SH-SY5Y (cell line): ENCODE results near the gene SLC5A9.

Source experiments
- GATA2 ChIP-seq: IDR thresholded peaks from 2 replicates; pipeline ENCODE4 v1.6.1; 2011; ENCODE audit warnings: mild to moderate bottlenecking, low read depth, low read length
- GATA3 ChIP-seq: IDR thresholded peaks from 2 replicates; pipeline ENCODE4 v1.6.1; 2011; ENCODE audit warnings: low read depth, mild to moderate bottlenecking, low read length, moderate library complexity

SLC5A9 gene

GRCh38 chr1:48223366-48224240 is 1.1 kb downstream of the SLC5A9 start:
- no peak for TF ChIP-seq GATA3
- no peak for TF ChIP-seq GATA2

GRCh38 chr1:48224791-48225190 is 2.3 kb downstream of the SLC5A9 start:
- TF ChIP-seq GATA3 (no peak), GATA2 (no peak)

- TF ChIP-seq GATA2 (no peak), GATA3 (no peak)
These were observed 3.1 kb downstream of the SLC5A9 start for GRCh38 chr1:48225579-48225978.

- TF ChIP-seq GATA2, result no peak
- no peak for TF ChIP-seq GATA3
These were observed 4.9 kb downstream of the SLC5A9 start for GRCh38 chr1:48227165-48228013.

- no peak for TF ChIP-seq GATA3
- no peak for TF ChIP-seq GATA2
These were observed 5.6 kb downstream of the SLC5A9 start for GRCh38 chr1:48228156-48228555.

DNA sequence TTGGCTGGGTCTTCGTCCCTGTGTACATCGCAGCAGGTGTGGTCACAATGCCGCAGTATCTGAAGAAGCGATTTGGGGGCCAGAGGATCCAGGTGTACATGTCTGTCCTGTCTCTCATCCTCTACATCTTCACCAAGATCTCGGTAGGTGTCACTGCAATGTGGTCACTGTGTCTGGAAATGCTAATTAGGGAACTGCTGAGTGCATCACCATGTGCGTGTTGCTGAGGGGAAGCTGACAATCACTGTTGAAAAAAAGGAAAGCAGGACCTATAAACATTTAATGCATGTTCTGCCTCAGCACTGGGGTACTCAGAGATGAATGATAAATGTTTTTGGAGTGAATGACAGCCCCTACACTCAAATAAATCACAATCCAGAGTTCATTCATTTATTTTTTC is 6.8 kb downstream of the SLC5A9 start:
- TF ChIP-seq GATA2 (no peak), GATA3 (no peak)

DNA sequence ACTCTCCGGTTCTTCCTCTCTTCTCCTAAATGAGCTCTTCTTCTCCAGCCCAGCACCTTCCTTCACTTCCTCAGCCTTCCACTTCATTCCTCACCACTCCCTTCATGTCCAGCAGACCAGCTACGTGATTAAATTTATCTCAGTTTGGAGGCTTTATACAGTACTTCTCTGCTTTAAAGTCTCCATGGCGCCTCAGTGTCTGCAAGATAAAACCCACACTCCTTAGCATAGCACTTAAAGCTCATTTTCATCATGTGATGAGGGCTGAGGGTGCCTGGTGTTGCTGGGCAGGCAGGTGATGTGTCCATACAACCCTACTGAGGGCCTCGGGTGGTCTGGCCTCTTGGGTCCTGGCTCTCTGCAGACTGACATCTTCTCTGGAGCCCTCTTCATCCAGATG is 7.7 kb downstream of the SLC5A9 start:
- no peak for TF ChIP-seq GATA3
- TF ChIP-seq GATA2, result no peak

DNA sequence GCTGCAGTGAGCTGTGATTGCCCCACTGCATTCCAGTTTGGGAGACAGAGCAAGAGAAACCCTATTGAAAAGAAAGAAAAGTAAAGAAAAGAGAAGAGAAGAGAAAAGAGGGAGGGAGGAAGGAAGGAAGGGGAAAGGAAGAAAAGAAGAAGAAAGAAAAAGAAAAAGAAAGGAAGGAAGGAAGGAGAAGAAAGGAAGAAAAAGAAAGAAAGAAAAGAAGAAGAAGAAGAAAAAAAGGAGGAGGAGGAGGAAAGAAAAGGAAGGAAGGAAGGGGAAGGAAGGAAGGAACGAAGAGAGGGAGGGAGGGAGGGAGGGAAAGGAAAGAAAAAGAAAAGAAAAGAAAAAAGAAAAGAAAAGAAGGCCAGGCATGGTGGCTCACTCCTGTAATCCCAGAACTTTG is 10.2 kb downstream of the SLC5A9 start:
- TF ChIP-seq GATA3, result no peak
- no peak for TF ChIP-seq GATA2

DNA sequence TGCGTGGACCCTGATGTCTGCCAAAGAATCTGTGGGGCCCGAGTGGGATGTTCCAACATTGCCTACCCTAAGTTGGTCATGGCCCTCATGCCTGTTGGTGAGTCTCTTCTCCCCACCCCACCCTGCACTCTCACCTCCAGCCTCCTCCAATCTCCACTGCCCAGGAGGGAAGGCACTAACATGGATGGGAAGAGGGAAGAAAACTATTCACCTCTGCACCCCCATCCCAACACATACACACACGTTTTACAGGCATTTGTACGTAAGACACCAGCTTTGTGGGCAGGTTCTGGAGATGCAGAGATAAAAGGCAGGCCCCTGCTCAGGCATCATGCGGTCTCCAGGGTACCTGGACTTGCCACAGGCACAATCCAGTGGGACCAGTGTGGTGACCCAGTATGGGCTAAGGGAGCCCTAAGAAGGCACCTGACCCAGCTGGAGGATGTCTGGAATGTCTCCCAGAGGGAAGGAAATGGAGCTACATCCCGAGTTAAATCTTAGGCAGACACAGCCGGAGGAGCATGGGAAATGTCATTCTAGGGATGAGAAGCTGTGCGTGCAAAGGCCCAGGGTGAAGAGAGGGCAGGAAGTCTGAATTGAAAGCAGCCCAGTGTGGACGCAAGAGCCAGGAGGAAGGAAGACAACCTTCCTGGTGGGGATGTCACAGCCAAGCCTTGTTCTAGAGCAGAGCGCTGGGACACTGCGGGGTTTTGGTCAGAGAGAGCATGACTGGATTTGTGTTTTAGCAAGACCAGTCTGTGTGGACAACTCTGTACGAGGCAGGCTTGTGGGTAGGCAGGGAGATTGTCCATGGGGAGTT is 11.4 kb downstream of the SLC5A9 start:
- no peak for TF ChIP-seq GATA2
- no peak for TF ChIP-seq GATA3

DNA sequence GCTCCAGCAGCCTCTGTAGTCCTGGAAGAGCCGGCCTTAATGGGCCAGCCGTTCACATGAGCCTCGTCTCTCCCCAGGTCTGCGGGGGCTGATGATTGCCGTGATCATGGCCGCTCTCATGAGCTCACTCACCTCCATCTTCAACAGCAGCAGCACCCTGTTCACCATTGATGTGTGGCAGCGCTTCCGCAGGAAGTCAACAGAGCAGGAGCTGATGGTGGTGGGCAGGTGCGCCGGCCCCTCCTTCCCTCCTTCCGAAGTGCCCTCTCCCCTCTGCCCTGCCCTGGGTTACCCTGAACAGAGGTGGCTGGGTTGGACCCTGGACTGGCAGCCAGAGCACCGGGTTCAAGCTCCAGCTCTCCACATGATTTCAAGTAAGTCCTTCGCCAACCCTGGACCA is 13.1 kb downstream of the SLC5A9 start:
- TF ChIP-seq GATA2, result no peak
- TF ChIP-seq GATA3, result no peak

DNA sequence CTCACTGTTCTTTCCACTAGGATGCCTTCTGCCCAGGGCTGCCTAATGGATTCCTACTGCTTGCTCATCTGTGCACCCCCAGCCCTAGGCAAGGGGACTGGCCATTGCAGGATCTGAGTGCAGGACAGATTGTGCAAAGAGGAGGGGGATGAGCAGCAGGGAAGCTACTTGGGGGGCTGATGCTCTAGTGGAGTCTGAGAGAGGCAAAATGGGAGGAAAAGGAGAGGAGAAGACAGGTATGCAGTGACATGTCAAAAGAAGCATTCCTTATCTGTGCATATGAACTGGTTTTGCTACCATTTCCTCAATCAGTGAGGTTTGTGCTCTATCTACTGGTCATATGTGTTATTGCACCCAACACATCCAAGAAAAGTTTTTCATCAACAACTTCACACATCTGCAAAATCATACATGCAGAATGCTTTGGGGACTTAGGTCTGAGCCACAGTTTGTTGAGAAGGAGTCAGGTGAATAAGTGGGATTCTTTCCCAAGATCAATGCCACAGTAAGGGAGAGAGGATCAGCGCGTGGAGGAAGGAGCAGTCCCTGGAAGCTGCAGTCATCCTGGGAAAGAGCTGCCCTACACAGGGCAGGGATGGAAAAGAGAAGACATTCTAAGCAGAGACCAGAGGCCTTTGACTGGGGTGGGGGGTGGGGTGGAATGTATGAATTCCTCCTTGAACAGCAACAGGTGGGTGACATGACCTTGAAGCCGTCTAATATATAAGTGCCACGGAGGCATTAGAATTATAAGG is 14.4 kb downstream of the SLC5A9 start:
- no peak for TF ChIP-seq GATA2

DNA sequence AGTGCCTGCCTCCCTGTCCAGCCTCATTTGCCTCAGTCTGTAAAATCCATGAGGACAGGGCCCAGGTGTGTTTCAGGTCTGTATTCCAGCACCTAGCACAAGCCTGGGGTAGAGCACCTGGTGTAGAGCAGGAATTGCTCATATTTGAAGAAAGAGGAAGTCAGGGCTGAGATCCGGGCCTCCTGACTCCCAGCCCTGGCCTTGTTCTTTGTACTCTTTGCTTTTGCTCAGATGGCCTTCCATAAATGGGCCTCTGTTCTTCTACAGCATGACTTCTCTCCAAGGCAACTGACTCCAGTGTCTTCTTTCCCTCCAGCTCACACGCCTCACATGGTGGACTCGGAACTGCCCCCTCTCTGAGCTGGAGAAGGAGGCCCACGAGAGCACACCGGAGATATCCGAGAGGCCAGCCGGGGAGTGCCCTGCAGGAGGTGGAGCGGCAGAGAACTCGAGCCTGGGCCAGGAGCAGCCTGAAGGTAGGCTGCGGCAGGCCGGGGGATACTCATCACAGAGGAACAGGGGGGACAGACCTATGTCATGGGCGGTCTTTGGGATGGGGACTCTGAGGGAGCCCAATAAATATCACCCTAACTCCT is 19.7 kb downstream of the SLC5A9 start:
- TF ChIP-seq GATA3 (no peak), GATA2 (no peak)

- no peak for TF ChIP-seq GATA3
- no peak for TF ChIP-seq GATA2
These were observed 22.6 kb downstream of the SLC5A9 start for GRCh38 chr1:48245106-48245505.
